HL-60 (cell line): ENCODE data around the gene UBA5.

Experiments
- DNase-seq, 2 experiments: peaks; one replicate each; pipeline ENCODE4 v3.0.0-alpha.2; 2010 to 2020; ENCODE audit warnings: low read depth in 1 of 2, low spot score in 1 of 2
- H3K27ac ChIP-seq: fragments of 250-450 bp; sonication (Bioruptor Pico); replicated peaks from 2 replicates; pipeline ENCODE4 v1.5.1; 2020; ENCODE audit warnings: mild to moderate bottlenecking, moderate library complexity
- H3K27me3 ChIP-seq: fragments of 250-450 bp; sonication (Bioruptor Pico); 2 replicates; pipeline ENCODE4 v1.5.1; 2021; ENCODE audit warnings: mild to moderate bottlenecking, moderate library complexity; ENCODE audit not compliant: insufficient read depth, poor library complexity, severe bottlenecking
- H3K4me3 ChIP-seq: replicated peaks from 2 replicates; pipeline ENCODE4 v1.5.1; 2011; ENCODE audit warnings: mild to moderate bottlenecking, control low read depth, low read length; ENCODE audit not compliant: insufficient read depth
- CTCF ChIP-seq: IDR thresholded peaks from one replicate; pipeline ENCODE4 v1.5.1; 2011; ENCODE audit warnings: low read length, control low read depth, inconsistent platforms; ENCODE audit not compliant: insufficient read depth
- GABPA ChIP-seq: IDR thresholded peaks from 2 replicates; pipeline ENCODE4 v1.6.1; 2012; ENCODE audit warnings: low read depth
- POLR2AphosphoS5 ChIP-seq: IDR thresholded peaks from 2 replicates; pipeline ENCODE4 v1.6.1; 2012; ENCODE audit warnings: low read depth
- REST ChIP-seq: IDR thresholded peaks from 2 replicates; pipeline ENCODE4 v1.6.1; 2012; ENCODE audit warnings: low read depth; ENCODE audit not compliant: insufficient replicate concordance
- SPI1 ChIP-seq: IDR thresholded peaks from 2 replicates; pipeline ENCODE4 v1.6.1; 2012; ENCODE audit warnings: low read depth, mild to moderate bottlenecking, borderline replicate concordance

UBA5 gene

GRCh38 chr3:132721479-132722164 is 61.5 kb downstream of the UBA5 start:
- Histone ChIP-seq H3K27me3 (no peaks in the 10 kb centered on the region), H3K4me3 (peak overlapping the region; percentile 84), H3K27ac (peak overlapping the region; percentile 76)
- DNase-seq, result peak in 1 of 2 experiments; percentile 56
- TF ChIP-seq GABPA (no peak), CTCF (no peak), REST (no peak), POLR2AphosphoS5 (no peak), SPI1 (no peak)

GRCh38 chr3:132722165-132723023 is 62.3 kb downstream of the UBA5 start, which contains the start of gene NPHP3:
Gene NPHP3, minus strand, starts transcription at chr3:132722409. Its CDS starts 54 bp downstream, at chr3:132722355.
- Histone ChIP-seq H3K27ac (peak within 1 kb of the TSS; percentile 76), H3K4me3 (peak within 1 kb of the TSS; percentile 84), H3K27me3 (no peaks in the 10 kb centered on the region)
- peak; percentile 88 to 91 for DNase-seq
- no peak for TF ChIP-seq CTCF
- no peak for TF ChIP-seq GABPA
- 0 out of 2 replicates have a peak, but pooled peaks have one; percentile 1 for TF ChIP-seq SPI1
- TF ChIP-seq REST, result no peak
- peak; percentile 41; the same call in 1 of the 2 replicates for TF ChIP-seq POLR2AphosphoS5

GRCh38 chr3:132723024-132723950 is 63.2 kb downstream of the UBA5 start:
- Histone ChIP-seq H3K4me3 (peak overlapping the region; percentile 66), H3K27me3 (no peaks in the 10 kb centered on the region), H3K27ac (0 out of 2 replicates have a peak overlapping the region, but pooled peaks have one; percentile 23)
- TF ChIP-seq GABPA (no peak), CTCF (no peak), SPI1 (no peak), POLR2AphosphoS5 (no peak), REST (no peak)
- DNase-seq, result no peak
